CD4-positive, alpha-beta T cell treated with Interleukin-6 for 4 hours (primary cell): Measurements from ENCODE around the gene DOK5.

Experiments
- DNase-seq: peaks from one replicate; pipeline ENCODE4 v3.0.0-alpha.2; 2020; ENCODE audit warnings: mixed read lengths

Gene DOK5

DNA sequence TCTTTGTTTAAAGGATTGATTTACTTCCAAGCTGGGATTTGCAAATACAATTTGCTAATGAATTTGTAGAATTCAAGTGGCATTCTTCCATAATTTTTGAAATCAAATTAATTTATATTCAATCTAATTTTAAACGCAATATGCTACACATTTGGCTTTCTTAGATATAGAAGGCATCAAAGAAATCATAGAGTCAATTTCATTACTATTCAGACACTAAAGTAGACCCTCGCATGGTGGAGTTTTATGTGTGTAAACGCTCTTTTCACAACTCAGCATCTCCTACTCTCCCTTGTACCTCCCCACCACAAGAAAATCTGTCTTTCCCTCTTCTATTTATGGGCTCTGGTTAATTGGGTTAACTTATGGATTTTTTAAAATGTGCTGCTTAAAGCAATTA is 144.3 kb downstream of the DOK5 start:
- DNase-seq, result no peak

DNA sequence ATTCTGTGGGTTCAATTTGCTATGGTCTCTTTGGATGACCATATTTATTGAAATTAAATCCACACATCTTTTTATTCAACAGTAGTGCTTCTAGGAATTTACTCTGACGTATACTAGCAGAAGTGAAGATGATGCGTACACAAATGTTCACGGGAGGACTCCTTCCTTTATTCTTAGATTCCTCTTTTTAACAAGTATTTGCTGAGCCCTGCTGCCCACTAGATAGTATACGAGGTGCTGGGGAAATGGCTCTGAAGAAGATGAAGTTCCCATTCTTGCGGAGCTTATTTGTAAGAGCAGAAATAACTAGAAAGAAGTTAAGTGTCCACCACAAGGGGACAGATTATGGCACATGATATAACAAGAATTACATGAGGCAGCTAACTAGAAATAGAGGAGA is 145.2 kb downstream of the DOK5 start:
- DNase-seq, result no peak

DNA sequence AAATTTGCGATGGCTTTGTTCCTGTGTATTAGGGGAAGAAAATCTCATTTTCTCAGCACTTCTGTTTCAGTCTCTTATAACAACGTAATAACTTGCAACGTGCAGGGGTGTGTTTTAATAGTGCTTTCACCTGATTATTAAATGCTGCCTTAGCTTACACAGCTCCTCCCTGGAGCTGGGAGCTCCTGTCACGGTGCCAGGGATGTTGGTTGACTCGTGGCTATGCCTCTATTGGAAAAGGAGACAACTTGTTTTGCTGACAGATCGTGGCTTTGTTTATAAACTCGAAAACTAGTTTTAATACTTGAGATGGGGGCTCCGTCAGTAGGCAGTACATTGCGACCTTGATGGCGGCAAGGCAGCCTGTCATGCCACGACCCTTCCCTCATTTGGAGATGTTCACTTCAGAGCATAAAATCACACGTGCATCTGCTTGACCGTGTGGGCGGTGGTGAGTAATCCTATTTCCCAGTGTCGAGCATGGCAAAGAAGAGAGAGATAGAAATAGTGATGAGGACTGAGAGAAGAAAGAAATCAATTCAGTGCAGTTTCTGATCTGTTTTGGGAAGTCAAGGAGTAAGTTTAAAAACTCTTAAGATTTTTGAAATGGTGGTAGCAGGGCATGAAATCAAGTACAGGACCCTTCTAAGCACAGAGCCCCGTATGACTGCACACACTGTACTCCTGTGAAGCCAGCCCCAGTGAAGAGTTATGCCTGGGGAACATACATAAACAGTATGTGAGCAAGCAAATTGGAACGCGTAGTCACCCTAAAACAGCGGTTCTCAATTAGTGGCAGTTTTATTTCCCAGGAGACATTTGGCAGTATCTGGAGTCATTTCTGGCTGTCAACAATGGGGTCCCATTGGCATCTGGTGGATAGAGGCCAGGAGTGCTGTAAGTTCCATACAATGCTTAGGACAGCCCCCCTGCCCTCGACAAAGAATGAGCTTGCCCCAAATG is 147.2 kb downstream of the DOK5 start:
- DNase-seq, result no peak

DNA sequence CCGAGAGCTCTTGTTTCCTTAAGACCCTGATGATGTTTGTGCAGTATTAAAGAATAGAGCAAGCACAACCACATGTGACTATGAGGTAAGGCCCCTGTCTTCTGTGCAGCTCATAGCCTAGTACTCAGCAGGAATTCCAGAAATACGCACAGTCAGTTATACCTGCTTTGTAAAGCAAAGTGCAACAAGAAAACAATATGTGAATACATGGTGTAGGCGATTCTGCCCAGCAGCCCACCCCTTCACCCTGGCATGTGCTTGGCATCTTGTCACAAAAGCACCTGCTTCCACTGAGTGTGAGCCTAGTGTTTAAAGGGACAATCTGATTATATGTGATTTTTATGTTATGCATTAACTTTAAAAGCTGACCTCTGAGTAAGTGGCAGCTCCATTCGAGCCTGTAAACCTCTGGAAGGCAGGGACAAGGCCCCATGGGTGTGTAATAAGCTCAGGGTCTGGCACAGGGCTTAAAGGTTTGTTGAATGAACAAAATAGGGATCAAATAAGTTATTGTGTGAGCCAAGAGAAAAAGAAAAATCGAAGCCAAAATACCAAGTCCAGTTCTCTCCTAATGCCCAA is 148.7 kb downstream of the DOK5 start:
- no peak for DNase-seq

DNA sequence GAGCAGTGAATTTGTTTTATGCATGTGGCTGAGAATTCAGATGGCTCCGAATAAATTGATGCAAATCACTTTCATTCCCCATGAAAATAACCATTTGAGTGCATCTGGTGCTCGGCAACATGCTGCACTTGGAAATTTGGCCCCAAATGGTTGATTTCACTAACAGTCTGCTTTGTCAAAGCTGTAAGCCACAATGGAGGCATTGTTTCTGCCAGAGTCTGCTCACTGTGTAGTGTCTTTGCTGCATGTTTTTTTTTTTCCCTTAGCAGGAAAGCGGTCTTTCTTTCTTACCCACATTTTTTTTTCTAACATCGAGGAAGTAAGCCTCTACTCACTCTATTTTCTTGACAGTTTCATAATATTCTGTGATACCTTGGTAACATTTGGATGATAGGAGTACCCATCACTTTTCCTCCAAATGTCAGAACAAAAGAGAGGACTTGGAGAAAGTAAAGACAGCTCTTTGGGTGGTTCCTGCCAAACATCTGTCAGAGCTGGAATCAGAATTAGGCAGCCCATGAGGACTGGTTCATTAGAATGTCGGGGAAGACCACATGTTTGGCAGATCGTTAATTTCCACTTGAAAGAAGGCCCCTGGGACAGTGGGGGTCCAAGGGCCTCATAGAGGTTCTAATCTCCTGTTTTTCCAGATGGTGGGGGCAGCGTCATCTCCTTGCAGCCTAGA is 149.5 kb downstream of the DOK5 start:
- no peak for DNase-seq

DNA sequence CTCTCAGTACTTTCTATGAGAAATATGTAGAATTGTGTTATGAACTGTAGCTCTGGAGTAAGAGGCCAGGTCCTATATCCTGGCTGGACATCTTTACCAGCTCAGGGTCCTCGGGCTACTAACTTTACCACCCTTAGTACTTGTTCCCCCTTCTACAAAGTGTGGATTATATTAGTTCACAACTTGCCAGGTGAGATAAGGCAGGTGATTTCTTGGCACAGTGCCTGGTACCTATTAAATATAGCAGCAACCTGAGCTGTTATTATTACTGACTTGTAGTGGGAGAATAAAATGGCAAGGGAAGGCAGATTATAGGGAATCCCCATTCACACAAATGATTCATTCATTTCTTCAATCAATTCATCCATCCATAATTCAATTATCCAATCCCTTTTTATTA is 150.1 kb downstream of the DOK5 start:
- no peak for DNase-seq

DNA sequence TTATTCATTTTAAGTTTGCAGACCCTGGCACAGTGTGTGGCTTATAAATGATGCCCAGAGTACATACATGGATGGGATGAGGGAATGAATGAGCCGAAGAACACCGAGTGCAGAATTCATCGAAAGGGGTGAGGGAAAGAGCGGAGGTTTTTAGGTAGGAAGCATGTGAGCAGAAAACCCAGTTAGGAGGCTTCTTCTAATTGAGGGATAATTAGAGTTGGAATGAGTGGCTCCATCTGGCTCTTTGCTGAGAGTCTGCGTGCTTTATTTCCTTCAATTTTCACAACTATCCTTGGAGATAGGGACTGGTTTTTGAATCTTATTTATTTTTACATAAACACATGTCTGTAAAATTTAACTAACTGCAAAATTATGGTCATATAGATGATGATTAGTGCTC is 150.7 kb downstream of the DOK5 start:
- no peak for DNase-seq

DNA sequence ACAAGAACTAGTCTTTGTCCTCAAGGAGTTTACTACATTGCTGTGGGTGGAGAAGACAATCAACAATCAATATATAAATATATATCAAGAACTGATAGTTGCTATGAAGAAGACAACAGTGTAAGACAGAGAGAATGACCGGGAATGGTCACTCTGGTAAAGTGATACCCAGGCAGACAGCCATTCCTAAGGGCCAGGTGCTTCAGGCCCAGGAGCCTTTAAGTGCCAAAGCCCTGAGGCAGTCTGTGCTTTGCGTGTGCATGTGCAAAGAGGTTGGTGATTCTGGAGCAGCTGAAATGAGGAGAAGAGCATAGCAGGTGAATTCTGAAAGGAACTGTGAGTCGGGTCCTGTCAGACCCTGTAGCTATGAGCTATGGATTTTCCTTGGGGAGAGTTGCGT is 154.2 kb downstream of the DOK5 start:
- DNase-seq, result no peak

DNA sequence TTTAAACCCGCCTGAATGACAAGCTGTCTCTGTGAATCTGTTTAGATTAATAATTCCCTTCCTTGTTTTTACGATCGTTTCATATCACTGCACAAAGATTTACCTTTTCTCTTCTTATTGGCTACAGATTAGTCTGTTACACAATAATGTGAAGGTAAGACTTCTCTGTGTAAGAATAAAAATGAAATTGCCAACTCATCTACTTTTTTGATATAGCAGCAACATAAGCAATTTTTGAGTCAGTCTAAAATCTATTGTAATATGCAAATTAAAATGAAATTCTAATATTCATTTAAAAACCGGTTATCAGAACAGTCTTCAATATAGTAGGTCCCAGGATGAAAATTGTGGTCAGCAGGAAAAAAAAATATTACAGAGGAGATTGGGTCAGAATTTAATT is 155.2 kb downstream of the DOK5 start:
- DNase-seq, result no peak

DNA sequence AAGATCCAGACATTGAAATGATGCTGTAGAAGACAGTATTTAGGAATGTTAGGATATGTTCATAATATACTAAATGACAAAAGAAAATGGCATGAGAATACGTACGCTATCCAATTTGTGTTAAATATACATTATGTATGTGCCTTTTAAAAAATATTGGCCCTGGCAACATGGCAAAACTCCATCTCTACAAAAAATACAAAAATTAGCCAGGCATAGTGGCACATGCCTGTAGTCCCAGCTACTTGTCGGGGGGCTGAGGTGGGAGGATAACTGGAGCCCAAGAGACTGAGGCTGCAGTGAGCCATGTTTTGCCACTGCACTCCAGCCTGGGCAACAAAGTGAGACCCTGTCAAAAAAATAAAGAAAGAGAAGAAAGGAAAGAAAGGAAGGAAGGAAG is 155.7 kb downstream of the DOK5 start:
- DNase-seq, result no peak

DNA sequence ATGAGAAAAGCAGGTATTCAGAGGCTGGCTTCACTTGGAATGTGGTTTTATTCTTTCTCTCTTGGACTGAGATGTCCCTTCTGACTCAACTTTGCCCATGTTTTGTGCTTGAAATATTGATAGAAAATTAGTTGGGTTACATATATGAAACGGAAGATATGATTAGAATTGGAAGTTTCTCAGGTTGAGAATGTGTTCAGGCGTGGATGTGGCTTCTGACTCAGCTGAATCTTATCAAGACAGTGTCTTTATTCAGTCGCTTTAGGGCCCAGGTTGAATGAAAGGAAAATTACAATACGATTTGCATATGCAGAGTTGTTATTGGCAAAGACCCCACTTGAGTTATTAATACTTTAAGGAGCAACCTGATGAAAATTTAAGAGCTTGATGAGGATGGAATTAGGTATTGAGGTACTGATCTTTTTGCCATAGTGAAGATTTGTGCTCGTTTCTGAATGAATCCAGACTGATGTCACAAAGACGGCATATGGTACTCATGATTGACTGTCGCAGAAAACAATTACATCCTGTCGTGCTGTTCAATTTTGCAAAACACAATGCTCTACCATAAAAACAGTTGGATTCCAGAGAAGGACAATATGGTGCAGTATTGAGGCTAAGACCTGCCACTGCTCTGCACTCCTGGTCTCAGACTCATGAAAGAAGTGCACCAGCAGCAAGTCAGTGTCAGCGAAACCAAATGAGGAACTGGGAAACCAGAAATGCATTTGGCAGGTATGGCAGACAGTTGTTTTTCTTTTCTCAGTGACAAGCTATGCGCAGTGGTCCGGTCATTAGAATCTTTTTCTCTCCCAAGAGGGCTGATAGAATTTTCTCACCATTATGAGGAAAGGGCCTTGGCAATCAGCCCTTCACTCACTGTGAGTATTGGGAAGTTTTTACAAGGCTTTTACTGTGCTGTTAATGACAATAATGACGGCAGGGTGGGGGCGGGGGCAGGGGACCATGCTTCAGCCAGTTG is 158.3 kb downstream of the DOK5 start:
- DNase-seq, result no peak

DNA sequence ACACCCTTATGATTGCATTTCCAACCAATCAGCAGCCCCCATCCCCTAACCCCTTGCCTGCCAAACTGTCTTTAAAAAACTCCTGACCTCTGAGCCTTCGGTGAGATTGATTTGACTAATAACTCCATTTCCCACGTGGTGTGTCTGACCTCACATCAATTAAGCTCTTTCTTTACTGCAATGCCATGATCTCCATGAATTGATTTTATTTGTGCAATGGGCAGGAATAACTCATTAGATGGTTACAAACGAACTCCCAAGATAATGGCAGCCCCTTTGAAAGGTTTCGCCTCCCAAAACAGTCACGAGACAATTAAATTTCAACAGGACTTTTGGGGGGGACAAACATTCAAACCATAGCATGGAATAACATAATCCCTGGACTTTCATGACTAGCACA is 161.2 kb downstream of the DOK5 start:
- DNase-seq, result no peak

DNA sequence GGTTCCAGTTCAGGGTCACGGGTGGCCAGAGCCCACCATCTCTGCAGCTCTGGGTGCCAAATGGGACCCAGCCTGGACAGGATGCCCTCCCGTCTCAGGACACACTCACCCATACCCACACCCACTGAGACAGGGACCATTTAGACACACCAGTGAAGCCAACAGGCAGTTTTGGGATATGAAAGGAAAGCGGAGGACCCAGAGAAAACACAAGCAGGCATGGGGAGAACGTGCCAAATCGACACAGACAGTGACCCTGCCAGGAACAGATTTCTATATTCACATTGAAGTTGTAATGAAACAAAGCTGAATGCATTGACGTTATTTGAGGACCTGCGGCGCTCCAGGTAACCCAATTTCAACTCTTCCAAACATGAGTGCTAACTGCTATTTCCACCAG is 164.5 kb downstream of the DOK5 start:
- DNase-seq, result no peak

DNA sequence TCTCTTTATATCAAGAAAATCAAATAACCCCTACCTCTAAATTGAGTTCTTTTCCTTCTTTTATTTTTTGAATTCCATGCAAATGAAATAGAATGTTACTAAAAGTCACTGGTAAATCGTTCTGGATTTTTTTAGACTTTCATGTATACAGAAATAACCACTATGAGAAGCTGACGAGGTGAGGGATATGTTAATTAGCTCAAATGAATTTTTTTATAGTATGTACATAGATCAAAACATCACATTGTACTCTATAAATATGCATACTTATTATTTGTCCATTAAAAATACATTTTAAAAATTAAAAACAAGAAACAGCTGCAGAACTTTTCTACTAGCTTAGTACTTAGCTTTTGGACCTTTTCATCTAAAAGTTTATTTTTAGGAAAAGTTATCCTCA is 165.4 kb downstream of the DOK5 start:
- DNase-seq, result no peak

DNA sequence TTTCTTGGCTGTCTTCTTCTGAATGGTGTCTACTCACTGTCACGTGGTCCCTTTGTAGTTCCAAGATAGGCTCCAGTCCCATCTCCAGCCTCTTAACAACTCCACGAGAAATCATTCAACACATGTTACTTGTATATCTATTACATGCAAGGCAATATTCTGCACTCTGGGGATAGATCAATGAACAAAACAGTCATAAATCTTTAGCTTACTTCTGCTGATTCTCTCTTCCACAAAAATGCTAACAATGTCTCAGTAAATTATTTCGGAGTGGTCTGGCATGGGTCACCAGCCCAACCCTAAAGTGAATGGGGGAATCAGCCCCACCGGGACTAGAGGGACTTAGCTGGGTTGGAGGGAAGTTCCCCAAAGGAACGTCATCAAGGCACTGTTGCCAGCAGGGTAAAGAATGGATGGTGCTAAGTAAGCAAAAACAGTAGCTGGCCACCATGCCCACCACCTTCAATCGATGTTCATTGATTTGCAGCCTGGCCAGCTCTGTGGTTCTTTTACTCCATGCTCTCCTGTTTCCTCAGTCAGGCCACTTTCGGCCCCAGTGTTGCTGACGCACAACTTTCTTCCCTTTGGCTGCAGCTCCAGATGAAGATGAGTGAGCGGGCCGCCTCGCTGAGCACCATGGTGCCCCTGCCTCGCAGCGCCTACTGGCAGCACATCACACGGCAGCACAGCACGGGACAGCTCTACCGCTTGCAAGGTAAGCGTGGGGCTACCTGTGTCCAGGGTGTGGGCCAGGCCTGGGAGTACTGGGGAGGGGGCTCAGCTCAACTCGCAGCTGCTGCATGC is 167.7 kb downstream of the DOK5 start:
- DNase-seq, result no peak

DNA sequence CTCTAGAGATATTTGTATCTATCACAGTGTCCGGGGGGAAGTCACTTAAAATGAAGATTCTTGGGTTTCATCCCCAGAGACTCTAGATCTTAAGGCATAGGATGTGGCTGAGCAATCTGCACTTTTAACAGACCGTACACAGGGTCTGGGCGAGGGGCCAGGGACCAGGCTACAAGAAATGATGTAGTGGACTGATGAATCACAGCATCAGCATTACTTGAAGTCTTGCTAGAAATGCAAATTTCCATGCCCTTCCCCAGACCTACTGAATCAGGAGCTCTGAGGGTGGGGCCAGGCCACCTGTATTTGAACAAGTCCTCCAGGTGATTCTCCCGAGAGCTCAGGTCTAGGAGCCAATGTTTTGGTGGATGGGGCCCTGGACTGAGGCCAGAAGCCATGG is 168.4 kb downstream of the DOK5 start:
- no peak for DNase-seq

DNA sequence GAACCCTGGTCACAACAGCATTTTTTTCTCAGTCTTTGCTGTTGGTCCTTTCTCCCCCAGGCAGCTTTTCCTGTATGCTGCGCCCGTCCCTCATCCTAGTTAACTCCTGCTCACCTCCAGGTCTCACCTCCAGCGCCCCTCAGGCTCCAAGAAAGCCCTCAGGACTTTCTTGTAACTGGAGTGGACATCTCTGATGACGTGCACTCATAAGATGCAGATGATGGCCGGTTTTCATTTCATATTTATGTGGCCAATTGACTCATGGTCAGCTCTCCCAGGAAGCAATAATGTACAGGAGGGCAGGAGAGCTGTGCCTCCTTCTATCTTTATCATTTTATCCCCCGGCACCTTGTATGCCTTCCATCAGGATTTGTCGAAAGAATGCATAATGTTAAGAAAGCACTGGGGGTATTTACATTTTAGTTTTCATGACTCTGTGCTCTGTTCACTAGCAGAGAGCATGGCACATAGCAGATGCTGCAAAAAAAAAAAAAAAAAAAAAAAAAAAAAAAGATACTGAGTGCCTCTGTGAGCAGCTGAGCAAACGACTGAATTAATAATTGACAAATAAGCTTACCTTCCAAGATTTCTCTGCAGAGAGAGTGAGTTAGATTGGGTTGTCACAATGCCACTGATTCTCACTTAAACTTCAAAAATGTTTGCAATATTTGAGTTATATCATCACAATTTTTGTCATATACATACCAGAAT is 170.2 kb downstream of the DOK5 start:
- DNase-seq, result no peak

DNA sequence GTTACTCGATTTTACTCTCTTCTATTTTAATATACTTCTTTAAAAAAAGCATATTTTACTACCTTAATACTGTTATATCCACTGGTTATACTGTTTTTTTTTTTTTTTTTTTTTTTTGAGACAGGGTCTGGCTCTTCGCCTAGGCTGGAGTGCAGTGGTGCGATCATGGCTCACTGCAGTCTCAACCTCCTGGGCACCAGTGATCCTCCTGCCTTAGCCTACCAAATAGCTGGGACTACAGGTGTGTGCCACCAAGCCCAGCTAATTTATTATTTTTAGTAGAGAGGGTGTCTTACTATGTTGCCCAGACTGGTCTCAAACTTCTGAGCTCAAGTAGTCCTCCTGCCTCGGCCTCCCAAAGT is 170.7 kb downstream of the DOK5 start:
- DNase-seq, result no peak

DNA sequence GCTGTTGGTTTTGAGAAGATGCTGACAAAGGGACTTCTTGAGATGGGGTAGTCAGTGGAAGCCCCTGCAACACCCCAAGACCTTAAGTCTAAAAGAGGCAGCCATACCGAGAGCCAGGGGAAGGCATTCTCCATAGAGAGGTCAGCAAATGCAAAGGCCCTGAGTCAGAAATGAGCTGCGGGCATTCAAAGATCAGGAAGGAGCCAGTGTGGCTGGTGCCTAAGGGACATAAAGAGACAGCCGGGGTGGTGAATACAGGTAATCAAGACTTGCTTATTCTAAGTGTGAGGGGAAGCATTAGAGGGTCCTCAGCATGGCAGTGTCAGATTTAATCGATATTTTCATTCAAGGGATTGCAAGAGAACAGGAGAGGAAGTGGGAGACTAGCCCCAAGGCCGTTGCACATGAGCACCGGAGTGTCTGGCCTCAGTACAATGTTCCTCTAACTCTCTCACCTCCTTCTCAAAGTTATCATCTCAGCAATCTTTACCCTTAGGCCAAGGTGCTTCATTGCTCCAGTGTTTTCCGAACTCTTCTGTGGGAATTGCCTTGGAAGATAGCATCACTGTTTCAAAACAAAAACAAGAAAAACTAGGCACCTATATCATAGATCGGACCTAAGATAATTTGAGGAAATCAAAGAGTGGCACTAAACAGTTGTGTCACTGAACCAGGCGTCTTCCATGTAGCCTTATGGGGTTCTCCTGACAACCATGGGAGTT is 173.2 kb downstream of the DOK5 start:
- no peak for DNase-seq

DNA sequence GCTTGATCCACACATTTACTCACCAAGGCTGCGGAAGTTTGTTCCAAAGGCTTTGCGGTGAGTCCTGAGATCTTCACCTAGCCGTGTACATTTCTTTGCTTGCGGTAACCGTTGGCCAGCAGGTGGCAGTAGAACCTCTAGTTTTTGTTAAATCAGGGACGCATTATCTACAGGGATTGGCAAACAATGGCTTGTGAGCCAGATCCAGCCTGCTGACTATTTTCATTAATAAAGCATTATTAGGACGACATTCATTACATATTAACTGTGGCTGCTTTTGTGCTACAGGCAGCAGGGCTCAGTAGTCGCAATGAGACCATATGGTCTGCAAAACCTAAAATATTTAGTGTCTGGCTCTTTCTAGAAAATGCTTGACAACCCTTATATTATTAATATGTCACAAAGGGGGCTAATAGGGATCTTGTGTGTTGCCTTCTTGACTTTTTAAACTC is 174.1 kb downstream of the DOK5 start:
- DNase-seq, result peak; percentile 58
